Stimulated activated naive CD8-positive, alpha-beta T cell treated with anti-CD3 and anti-CD28 coated beads, Interleukin-15, Interleukin-2, amounts not matched to agents 100 ng/mL and 50 ng/mL, for 24 hours (primary cell): ENCODE data around the gene BAK1.
A peak's percentile ranks its signal among the peaks of the same experiment; 100 is the strongest.

Source experiments
- H3K27ac Mint-ChIP-seq: one replicate; pipeline ENCODE4 v1.8.0; 2021; ENCODE audit warnings: mild to moderate bottlenecking, mixed read lengths
- H3K27me3 Mint-ChIP-seq: one replicate; pipeline ENCODE4 v1.8.0; 2021; ENCODE audit warnings: mixed read lengths
- H3K36me3 Mint-ChIP-seq: one replicate; pipeline ENCODE4 v1.8.0; 2021; ENCODE audit warnings: low read depth, mixed read lengths
- H3K4me1 Mint-ChIP-seq: one replicate; pipeline ENCODE4 v1.8.0; 2021; ENCODE audit warnings: low read depth, mixed read lengths
- H3K4me3 Mint-ChIP-seq: one replicate; pipeline ENCODE4 v1.8.0; 2021; ENCODE audit warnings: mild to moderate bottlenecking, mixed read lengths
- H3K9me3 Mint-ChIP-seq: one replicate; pipeline ENCODE4 v1.8.0; 2021; ENCODE audit warnings: mixed read lengths

Gene BAK1

GRCh38 chr6:33584700-33585402 is 4.8 kb upstream of the BAK1 start:
- Mint-ChIP-seq H3K27ac (peak overlapping the region; percentile 81), H3K4me3 (peak overlapping the region; percentile 63), H3K36me3 (no peaks in the 10 kb centered on the region), H3K9me3 (no peaks in the 10 kb centered on the region), H3K4me1 (peaks cover 31% of the 10 kb centered on the region), H3K27me3 (no peaks in the 10 kb centered on the region)

- Mint-ChIP-seq H3K36me3 (peaks cover 4% of the 10 kb centered on the region), H3K27ac (no peak overlapping the region), H3K4me1 (peaks cover 30% of the 10 kb centered on the region), H3K27me3 (no peaks in the 10 kb centered on the region), H3K9me3 (no peaks in the 10 kb centered on the region), H3K4me3 (no peak overlapping the region)
Observed at GRCh38 chr6:33583591-33584155, 3.6 kb upstream of the BAK1 start.

- H3K27ac Mint-ChIP-seq = no peak overlapping the region
- no peak overlapping the region for H3K4me3 Mint-ChIP-seq
- peaks cover 40% of the 10 kb centered on the region for H3K4me1 Mint-ChIP-seq
- H3K36me3 Mint-ChIP-seq = peaks cover 21% of the 10 kb centered on the region
- no peaks in the 10 kb centered on the region for H3K9me3 Mint-ChIP-seq
- no peaks in the 10 kb centered on the region for H3K27me3 Mint-ChIP-seq
Observed at GRCh38 chr6:33581186-33581585, 1.1 kb upstream of the BAK1 start.

- peak overlapping the region; percentile 91 for H3K27ac Mint-ChIP-seq
- peak overlapping the region; percentile 87 for H3K4me3 Mint-ChIP-seq
- H3K36me3 Mint-ChIP-seq = peaks cover 38% of the 10 kb centered on the region
- peaks cover 22% of the 10 kb centered on the region for H3K4me1 Mint-ChIP-seq
- H3K9me3 Mint-ChIP-seq = no peaks in the 10 kb centered on the region
- no peaks in the 10 kb centered on the region for H3K27me3 Mint-ChIP-seq
Observed at GRCh38 chr6:33578588-33579011, 1.5 kb downstream of the BAK1 start.

GRCh38 chr6:33578164-33578563 is 1.9 kb downstream of the BAK1 start:
- H3K27ac Mint-ChIP-seq = peak overlapping the region; percentile 91
- no peaks in the 10 kb centered on the region for H3K27me3 Mint-ChIP-seq
- peaks cover 39% of the 10 kb centered on the region for H3K36me3 Mint-ChIP-seq

GRCh38 chr6:33577718-33578117 is 2.4 kb downstream of the BAK1 start:
- Mint-ChIP-seq H3K4me1 (peaks cover 22% of the 10 kb centered on the region), H3K27me3 (no peaks in the 10 kb centered on the region), H3K36me3 (peaks cover 39% of the 10 kb centered on the region), H3K27ac (peak overlapping the region; percentile 91), H3K4me3 (peak overlapping the region; percentile 87), H3K9me3 (no peaks in the 10 kb centered on the region)

More at GRCh38 chr6:33578164-33578563, 1.9 kb downstream of the BAK1 start:
- H3K4me3 Mint-ChIP-seq = peak overlapping the region; percentile 87
- peaks cover 22% of the 10 kb centered on the region for H3K4me1 Mint-ChIP-seq
- H3K9me3 Mint-ChIP-seq = no peaks in the 10 kb centered on the region

GRCh38 chr6:33577106-33577535 is 3.0 kb downstream of the BAK1 start:
- Mint-ChIP-seq H3K4me1 (peaks cover 26% of the 10 kb centered on the region), H3K9me3 (no peaks in the 10 kb centered on the region), H3K27me3 (no peaks in the 10 kb centered on the region), H3K4me3 (peak overlapping the region; percentile 55), H3K27ac (peak overlapping the region; percentile 91), H3K36me3 (peaks cover 43% of the 10 kb centered on the region)

- H3K4me1 Mint-ChIP-seq = peaks cover 30% of the 10 kb centered on the region
- no peak overlapping the region for H3K4me3 Mint-ChIP-seq
- H3K27me3 Mint-ChIP-seq = no peaks in the 10 kb centered on the region
- H3K9me3 Mint-ChIP-seq = no peaks in the 10 kb centered on the region
- H3K36me3 Mint-ChIP-seq = peaks cover 48% of the 10 kb centered on the region
- H3K27ac Mint-ChIP-seq = peak overlapping the region; percentile 91
Observed at GRCh38 chr6:33576668-33577067, 3.4 kb downstream of the BAK1 start.

- Mint-ChIP-seq H3K9me3 (no peaks in the 10 kb centered on the region), H3K4me1 (peaks cover 40% of the 10 kb centered on the region), H3K4me3 (no peak overlapping the region), H3K27ac (peak overlapping the region; percentile 18), H3K27me3 (no peaks in the 10 kb centered on the region), H3K36me3 (peaks cover 50% of the 10 kb centered on the region)
Observed at GRCh38 chr6:33575211-33575610, 4.9 kb downstream of the BAK1 start.

- peaks cover 41% of the 10 kb centered on the region for H3K36me3 Mint-ChIP-seq
- H3K27me3 Mint-ChIP-seq = no peaks in the 10 kb centered on the region
- H3K4me1 Mint-ChIP-seq = peaks cover 39% of the 10 kb centered on the region
- H3K9me3 Mint-ChIP-seq = no peaks in the 10 kb centered on the region
- peak overlapping the region; percentile 85 for H3K4me3 Mint-ChIP-seq
- peak overlapping the region; percentile 99 for H3K27ac Mint-ChIP-seq
Observed at GRCh38 chr6:33571637-33572316, 8.3 kb downstream of the BAK1 start.

- Mint-ChIP-seq H3K4me1 (peaks cover 39% of the 10 kb centered on the region), H3K9me3 (no peaks in the 10 kb centered on the region), H3K27me3 (no peaks in the 10 kb centered on the region), H3K4me3 (peak overlapping the region; percentile 85), H3K27ac (peak overlapping the region; percentile 99), H3K36me3 (peaks cover 37% of the 10 kb centered on the region)
Observed at GRCh38 chr6:33570806-33571636, 9.1 kb downstream of the BAK1 start.

- Mint-ChIP-seq H3K4me1 (peaks cover 39% of the 10 kb centered on the region), H3K36me3 (peaks cover 23% of the 10 kb centered on the region), H3K4me3 (no peak overlapping the region), H3K27ac (peak overlapping the region; percentile 16), H3K9me3 (no peaks in the 10 kb centered on the region), H3K27me3 (no peaks in the 10 kb centered on the region)
Observed at GRCh38 chr6:33568826-33569570, 11.1 kb downstream of the BAK1 start.

GRCh38 chr6:33567836-33568235 is 12.2 kb downstream of the BAK1 start:
- Mint-ChIP-seq H3K36me3 (peaks cover 19% of the 10 kb centered on the region), H3K4me1 (peaks cover 39% of the 10 kb centered on the region), H3K27ac (peak overlapping the region; percentile 40), H3K4me3 (no peak overlapping the region), H3K9me3 (no peaks in the 10 kb centered on the region), H3K27me3 (no peaks in the 10 kb centered on the region)
